Germinal center (tissue), 1 donor: Measurements from ENCODE around the gene SLC6A6.

Experiments used
- DNase-seq: peaks from one replicate; pipeline ENCODE4 v3.0.0; 2012; ENCODE audit warnings: mixed read lengths, low spot score

The SLC6A6 gene

DNA sequence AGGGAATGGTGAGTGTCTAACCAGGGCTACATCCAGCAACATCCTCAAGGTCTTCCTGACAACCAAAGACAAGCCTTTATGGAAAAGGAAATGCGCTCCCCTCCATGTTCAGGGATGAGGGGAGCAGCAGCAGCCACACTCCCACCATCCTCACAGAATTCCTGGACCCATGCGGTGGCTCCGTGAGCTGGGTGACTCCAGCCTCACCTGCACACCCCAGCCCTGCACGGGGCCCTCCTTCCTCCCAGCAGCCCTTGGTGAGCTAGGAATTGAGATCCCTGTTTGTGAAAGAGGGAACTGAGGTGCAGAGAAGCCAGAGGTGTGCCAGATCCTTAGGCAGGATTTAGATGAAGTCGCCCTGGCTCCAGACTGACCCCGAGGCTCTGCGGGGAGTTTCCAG, 85.4 kb downstream of the SLC6A6 start:
- DNase-seq: no peak

- DNase-seq: no peak
Measured at GRCh38 chr3:14488286-14489041, 86.1 kb downstream of the SLC6A6 start.

DNA sequence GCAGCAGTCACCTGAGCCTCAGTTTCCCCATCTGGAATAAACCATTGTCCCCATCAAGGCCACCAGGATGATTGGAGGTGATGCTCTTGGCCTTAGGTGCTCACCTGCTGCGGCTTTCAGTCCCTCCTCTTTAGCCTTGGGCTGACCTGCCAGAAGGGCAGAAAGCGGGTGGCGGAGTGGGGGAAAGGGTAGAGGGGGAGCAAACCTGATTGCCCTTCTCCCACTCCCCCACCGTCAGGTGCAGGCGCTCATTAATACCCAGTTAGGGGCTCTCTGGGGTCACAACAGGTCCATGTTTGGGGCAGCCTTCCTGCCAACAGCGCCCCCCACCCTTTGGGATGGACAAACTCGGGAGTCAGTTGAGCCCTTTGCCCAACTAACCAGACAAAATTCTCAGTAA, 87.2 kb downstream of the SLC6A6 start:
- no peak for DNase-seq

DNA sequence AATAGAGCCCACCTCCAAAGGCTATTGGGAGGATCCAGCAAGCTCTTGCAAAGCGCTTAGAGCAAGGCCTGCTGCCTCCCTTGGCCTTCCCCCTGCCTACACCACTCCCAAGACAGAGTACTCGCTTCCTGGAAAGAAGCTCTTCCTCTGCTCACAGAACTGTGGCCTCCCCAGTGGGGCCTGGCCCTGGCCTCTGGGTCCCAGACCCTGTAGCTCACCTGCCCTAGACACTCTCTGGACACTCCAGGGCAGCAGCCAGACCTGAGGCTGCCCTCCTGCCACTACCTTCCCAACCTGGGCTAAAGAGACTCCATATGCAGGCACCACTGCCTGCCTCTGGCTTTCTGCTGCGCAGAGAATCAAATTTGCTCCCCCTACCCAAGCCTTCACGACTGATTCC, 87.8 kb downstream of the SLC6A6 start:
- no peak for DNase-seq

DNA sequence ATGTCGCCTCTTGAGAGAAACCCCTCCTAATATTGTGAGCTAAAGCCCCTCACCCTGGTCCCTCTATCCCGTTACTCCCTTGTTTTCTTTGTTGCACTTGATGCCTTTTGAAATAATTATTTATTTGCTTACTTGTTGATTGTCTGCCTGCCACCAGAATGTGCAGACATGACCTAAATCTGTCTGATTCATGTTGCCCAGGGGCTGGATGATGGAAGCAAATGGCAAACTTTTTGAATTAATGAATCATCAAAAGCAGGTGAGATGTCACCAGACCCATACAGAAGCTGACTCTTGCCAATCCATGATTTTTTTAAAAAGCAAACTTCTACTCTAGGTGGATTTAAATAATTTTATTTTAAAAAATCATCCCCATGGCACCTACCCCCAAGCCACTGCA, 88.4 kb downstream of the SLC6A6 start:
- DNase-seq: no peak

DNA sequence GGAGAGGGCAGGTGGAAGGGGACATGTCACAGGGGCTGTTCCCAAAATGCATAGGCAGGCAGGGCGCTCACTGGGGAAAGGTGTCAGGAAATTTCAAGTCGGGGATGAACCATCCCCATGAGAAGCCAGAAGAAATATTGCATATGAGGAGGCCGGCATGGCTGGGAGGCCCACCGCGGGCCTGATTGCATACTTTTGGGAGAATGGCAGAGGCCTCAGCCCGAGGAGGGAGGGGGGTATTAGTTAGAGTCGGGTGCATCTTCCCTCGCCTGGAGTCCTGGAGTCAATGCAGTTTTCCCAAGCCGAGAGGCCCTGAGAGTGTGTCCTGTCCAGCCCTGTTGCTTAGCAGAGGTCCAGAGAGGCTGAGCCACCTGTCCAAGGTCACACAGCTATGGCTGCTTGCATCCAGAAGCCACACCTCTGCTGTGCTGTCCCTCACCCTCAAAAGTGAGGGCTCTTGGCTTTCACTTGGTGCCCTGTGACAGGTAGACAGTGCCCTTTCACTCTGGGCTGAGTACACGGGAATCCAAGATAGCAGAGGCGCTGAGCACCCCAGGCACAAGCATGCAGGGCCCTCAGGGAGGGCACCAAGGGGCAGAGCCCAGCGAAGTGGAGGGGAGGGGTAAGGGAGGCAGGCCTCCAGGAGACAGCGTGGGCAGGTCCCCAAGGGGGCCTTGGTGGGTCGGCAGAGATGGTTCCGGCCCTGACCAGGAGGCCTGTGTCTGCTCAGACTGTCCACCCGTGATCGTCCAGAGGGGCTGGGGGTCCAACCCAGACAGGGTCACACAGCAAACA, 89.2 kb downstream of the SLC6A6 start:
- DNase-seq: no peak

GRCh38 chr3:14492948-14493881, 90.8 kb downstream of the SLC6A6 start:
- DNase-seq: no peak

DNA sequence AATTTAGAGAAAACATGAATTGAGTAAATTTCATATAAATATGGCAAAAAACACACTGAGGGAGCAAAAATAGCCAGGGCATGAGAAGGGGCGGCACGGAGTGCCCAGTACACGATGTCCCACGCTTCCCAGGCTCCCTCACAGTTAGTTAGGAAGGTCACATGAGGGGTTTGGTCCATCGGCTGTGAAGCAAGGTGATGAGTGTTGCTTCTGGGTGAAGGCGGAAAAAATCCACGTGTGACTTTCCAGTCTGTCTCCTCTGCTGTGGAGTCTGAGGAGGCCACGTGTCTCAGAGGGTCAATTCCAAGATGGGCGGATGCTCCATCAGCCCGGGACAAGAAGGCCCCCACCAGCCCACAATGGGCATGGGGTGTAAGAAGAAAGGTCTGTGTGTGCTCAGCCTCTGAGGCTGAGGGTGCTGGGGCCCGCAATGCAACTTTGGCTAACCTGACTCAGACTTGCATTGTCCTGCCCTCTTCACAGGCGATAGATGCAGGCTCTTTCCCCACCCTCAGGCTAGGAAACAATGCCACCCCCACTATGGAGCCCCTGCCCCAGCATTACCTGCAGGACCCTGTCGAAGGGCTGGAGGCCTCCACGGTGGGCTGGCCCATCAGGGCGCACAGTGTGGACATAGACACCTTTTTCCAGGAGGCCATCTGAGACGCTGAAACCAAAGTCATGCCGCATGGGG, 92.0 kb downstream of the SLC6A6 start:
- DNase-seq: no peak

GRCh38 chr3:14494973-14495300, 92.5 kb downstream of the SLC6A6 start:
- DNase-seq: no peak

DNA sequence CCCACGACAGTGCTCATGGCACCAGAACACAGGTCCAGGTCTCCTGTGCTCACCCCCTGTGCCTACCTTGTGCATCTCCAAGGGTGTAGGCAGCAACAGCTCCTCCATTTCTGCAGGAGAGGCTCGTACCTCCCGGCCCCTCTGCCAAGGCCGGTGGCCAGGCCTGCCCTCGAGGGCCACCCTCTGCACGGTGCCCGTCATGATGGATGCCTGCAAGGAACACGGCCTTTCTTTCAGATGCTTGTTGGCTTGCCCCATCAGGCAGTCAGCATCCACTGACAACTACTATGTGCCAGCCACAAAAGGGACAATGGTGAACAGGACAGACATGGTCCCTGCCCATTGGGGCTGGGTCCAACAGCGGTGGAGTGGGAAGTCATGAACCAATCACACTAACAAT, 93.9 kb downstream of the SLC6A6 start:
- no peak for DNase-seq

DNA sequence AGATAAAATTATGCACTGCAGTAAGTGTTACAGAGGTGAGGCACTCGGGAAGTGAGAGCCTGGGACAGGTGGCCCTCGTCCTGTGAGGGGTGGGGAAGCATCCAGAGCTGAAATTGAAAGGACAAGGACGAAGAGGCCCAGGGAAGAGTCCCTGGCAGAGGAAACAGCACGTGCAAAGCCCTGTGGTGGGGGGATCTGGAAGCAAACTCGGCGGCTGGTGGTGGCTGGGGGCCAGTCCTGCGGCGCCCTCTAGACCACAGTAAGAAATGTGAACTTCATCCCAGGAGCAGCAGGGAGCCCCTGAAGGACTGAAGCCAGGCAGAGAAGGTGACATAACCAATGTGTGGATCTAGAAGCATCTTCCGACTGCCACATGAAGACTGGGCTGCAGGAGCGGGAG, 94.9 kb downstream of the SLC6A6 start:
- DNase-seq: no peak

- no peak for DNase-seq
Measured at GRCh38 chr3:14502472-14502871, 100.1 kb downstream of the SLC6A6 start.

- DNase-seq: no peak
Measured at GRCh38 chr3:14503033-14503705, 100.8 kb downstream of the SLC6A6 start.

- DNase-seq: no peak
Measured at GRCh38 chr3:14503706-14504065, 101.3 kb downstream of the SLC6A6 start.

- no peak for DNase-seq
Measured at GRCh38 chr3:14505001-14505802, 102.8 kb downstream of the SLC6A6 start.

- DNase-seq: no peak
Measured at GRCh38 chr3:14505803-14506500, 103.5 kb downstream of the SLC6A6 start.

- no peak for DNase-seq
Measured at GRCh38 chr3:14506626-14507304, 104.4 kb downstream of the SLC6A6 start.

DNA sequence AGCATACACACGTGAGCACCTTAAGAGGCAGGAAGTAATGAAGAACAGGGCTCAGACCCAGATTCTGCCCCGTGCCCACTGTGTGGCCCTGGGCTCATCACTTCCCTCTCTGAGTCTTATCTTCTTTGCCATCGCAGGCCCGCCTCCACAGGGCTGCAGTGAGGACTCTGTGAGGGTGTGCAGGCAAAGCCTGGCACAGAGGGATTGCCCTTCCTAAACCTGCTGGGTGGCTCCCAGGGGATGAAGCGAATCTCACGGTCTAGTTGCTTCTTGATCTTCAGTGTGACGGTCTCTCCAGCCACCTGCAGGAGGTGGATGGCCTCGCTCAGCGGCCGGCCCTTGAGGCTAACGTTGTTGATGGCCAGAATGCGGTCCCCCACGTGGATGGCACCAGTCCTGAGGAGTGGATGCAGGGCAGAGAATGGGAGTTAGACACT, 104.9 kb downstream of the SLC6A6 start:
- DNase-seq: no peak

- DNase-seq: no peak
Measured at GRCh38 chr3:14507757-14508504, 105.5 kb downstream of the SLC6A6 start.
